Liver (tissue), 9 donors: ENCODE results near the gene FMR1. TPM values are rescaled to one million over a fixed set of nuclear protein-coding genes. Genes with fewer than 3 reads are reported as not detected.

ENCODE experiments used
- DNase-seq: peaks from one replicate; pipeline ENCODE4 v3.0.0-alpha.2; 2017; ENCODE audit warnings: low spot score
- H3K27ac ChIP-seq, 2 donors: one replicate each; pipeline ENCODE4 v1.7.0; 2013; ENCODE audit warnings: inconsistent platforms in 2 of 2, low read length in 2 of 2, control low read depth in 1 of 2, low read depth in 1 of 2, mild to moderate bottlenecking in 1 of 2
- H3K27me3 ChIP-seq, 4 donors: one replicate each; pipeline versions ENCODE4 v1.6.1 to v1.7.0; 2013; ENCODE audit warnings: low read length in 3 of 4, inconsistent platforms in 1 of 4, mild to moderate bottlenecking in 1 of 4, moderate library complexity in 1 of 4; ENCODE audit not compliant: control insufficient read depth in 4 of 4, insufficient read depth in 4 of 4
- H3K36me3 ChIP-seq, 4 donors: one replicate each; pipeline versions ENCODE4 v1.6.1 to v1.7.0; 2013; ENCODE audit warnings: low read length in 3 of 4, mild to moderate bottlenecking in 3 of 4, low read depth in 1 of 4, moderate library complexity in 1 of 4; ENCODE audit not compliant: control insufficient read depth in 4 of 4, insufficient read depth in 3 of 4
- H3K4me1 ChIP-seq, 4 donors: one replicate each; pipeline versions ENCODE4 v1.6.1 to v1.7.0; 2013; ENCODE audit warnings: low read length in 3 of 4, mild to moderate bottlenecking in 3 of 4, moderate library complexity in 1 of 4; ENCODE audit not compliant: control insufficient read depth in 4 of 4, insufficient read depth in 4 of 4
- H3K4me3 ChIP-seq, 3 donors: one replicate each; pipeline versions ENCODE4 v1.6.1 to v1.7.0; 2013; ENCODE audit warnings: low read length in 3 of 3, control low read depth in 1 of 3, low read depth in 1 of 3, mild to moderate bottlenecking in 1 of 3
- H3K9ac ChIP-seq, 2 donors: one replicate each; pipeline ENCODE4 v1.7.0; 2013; ENCODE audit warnings: low read length in 2 of 2, mild to moderate bottlenecking in 2 of 2, moderate library complexity in 2 of 2, control low read depth in 1 of 2, low read depth in 1 of 2
- H3K9me3 ChIP-seq, 4 donors: one replicate each; pipeline versions ENCODE4 v1.6.1 to v1.7.0; 2013; ENCODE audit warnings: low read length in 3 of 4; ENCODE audit not compliant: control insufficient read depth in 4 of 4
- ATF3 ChIP-seq: IDR thresholded peaks from 2 replicates; pipeline ENCODE4 v1.6.1; 2016; ENCODE audit warnings: antibody characterized with exemption
- CTCF ChIP-seq: fragments of 150-350 bp; IDR thresholded peaks from 2 replicates; pipeline ENCODE4 v1.5.1; 2017; ENCODE audit warnings: improper control_type of control experiment, low read depth, low read length; ENCODE audit not compliant: missing input control
- EGR1 ChIP-seq, 2 donors: IDR thresholded peaks; 2 replicates each; pipeline ENCODE4 v1.6.1; 2016 to 2018; ENCODE audit warnings: antibody characterized with exemption in 2 of 2, low read depth in 2 of 2
- FOXA1 ChIP-seq: IDR thresholded peaks from 2 replicates; pipeline ENCODE4 v1.6.1; 2016; ENCODE audit warnings: antibody characterized with exemption
- FOXA2 ChIP-seq: IDR thresholded peaks from 2 replicates; pipeline ENCODE4 v1.6.1; 2016; ENCODE audit warnings: antibody characterized with exemption
- GABPA ChIP-seq, 2 donors: IDR thresholded peaks in 1 of 2; conservative IDR thresholded peaks in 1 of 2; 2 replicates each; pipeline ENCODE4 v1.6.1; 2016; ENCODE audit warnings: antibody characterized with exemption in 2 of 2, mild to moderate bottlenecking in 1 of 2, moderate library complexity in 1 of 2
- HNF4A ChIP-seq, 2 donors: conservative IDR thresholded peaks; 2 replicates each; pipeline ENCODE4 v1.6.1; 2016; ENCODE audit warnings: antibody characterized with exemption in 2 of 2, mild to moderate bottlenecking in 2 of 2
- HNF4G ChIP-seq: IDR thresholded peaks from 2 replicates; pipeline ENCODE4 v1.6.1; 2016; ENCODE audit warnings: antibody characterized with exemption
- JUND ChIP-seq, 2 donors: IDR thresholded peaks; 2 replicates each; pipeline ENCODE4 v1.6.1; 2016; ENCODE audit warnings: antibody characterized with exemption in 2 of 2
- MAX ChIP-seq: IDR thresholded peaks from 2 replicates; pipeline ENCODE4 v1.6.1; 2016; ENCODE audit warnings: antibody characterized with exemption
- NR2F2 ChIP-seq: IDR thresholded peaks from 2 replicates; pipeline ENCODE4 v1.6.1; 2016; ENCODE audit warnings: antibody characterized with exemption
- RAD21 ChIP-seq, 2 donors: IDR thresholded peaks; 2 replicates each; pipeline ENCODE4 v1.6.1; 2016; ENCODE audit warnings: antibody characterized with exemption in 2 of 2, mild to moderate bottlenecking in 2 of 2
- REST ChIP-seq: IDR thresholded peaks from 2 replicates; pipeline ENCODE4 v1.6.1; 2016; ENCODE audit warnings: antibody characterized with exemption, mild to moderate bottlenecking
- RXRA ChIP-seq, 2 donors: IDR thresholded peaks; 2 replicates each; pipeline ENCODE4 v1.6.1; 2017 to 2018; ENCODE audit warnings: antibody characterized with exemption in 2 of 2, mild to moderate bottlenecking in 1 of 2
- SP1 ChIP-seq: IDR thresholded peaks from 2 replicates; pipeline ENCODE4 v1.6.1; 2018; ENCODE audit warnings: antibody characterized with exemption, mild to moderate bottlenecking
- TAF1 ChIP-seq: conservative IDR thresholded peaks from 2 replicates; pipeline ENCODE4 v1.6.1; 2016; ENCODE audit warnings: antibody characterized with exemption, mild to moderate bottlenecking
- YY1 ChIP-seq: IDR thresholded peaks from 2 replicates; pipeline ENCODE4 v1.6.1; 2016; ENCODE audit warnings: antibody characterized with exemption, mild to moderate bottlenecking
- ZBTB33 ChIP-seq: IDR thresholded peaks from 2 replicates; pipeline ENCODE4 v1.6.1; 2016; ENCODE audit warnings: antibody characterized with exemption
- WGBS: extraction: QIAGEN DNeasy Blood & Tissue Kit; methylation state at CpG from one replicate; pipeline ENCODE4 v1.1.7; 2013; 5-methylcytosine and 5-hydroxymethylcytosine counted together
- polyA plus RNA-seq, 2 donors: library from polyadenylated mRNA; stranded (reverse) in 1 of 2; unstranded in 1 of 2; fragments of 200-250 nt in 1 of 2; fragments of >200 nt in 1 of 2; fragmentation: Nextera tagmentation in 1 of 2; extraction: Ambion mirVana in 1 of 2; gene quantifications; one replicate each; pipeline versions ENCODE4 v1.2.1 to v1.2.3, GENCODE V29; 2013 to 2015
- total RNA-seq, 2 donors: library from RNA; depleted of rRNA; stranded (reverse); fragments of >200 nt; gene quantifications; one replicate each; pipeline ENCODE4 v1.2.3, GENCODE V29; 2014
- donor health status: healthy.
- donor health status: healthy.
- donor health status: healthy.
- donor health status: healthy.
- donor health status: healthy.

FMR1 gene
- total and polyA plus RNA-seq, 4 donors = 10.9 to 29.4 (median 16.8) TPM

- TF ChIP-seq ATF3 (no peak), EGR1 (IDR thresholded peaks at IDR 0.05; ENCODE audit: low read depth in 2 of 2) (no peak)
These were observed 49.0 kb downstream of the FMR1 start (continued) for GRCh38 chrX:147960722-147961121.

GRCh38 chrX:147962476-147962875, 50.8 kb downstream of the FMR1 start:
- H3K27me3 ChIP-seq = peaks cover 0 to 3% (median 0%) of the 10 kb centered on the region in 4 donors
- 45% methylated on average over 1 of the region's 1 CpG for WGBS
- no peak for DNase-seq
- no peak for TF ChIP-seq SP1
- TF ChIP-seq EGR1 (IDR thresholded peaks at IDR 0.05; ENCODE audit: low read depth in 2 of 2) = no peak
- TF ChIP-seq NR2F2 = no peak
- TF ChIP-seq MAX = no peak
- TF ChIP-seq JUND (IDR thresholded peaks at IDR 0.05) = no peak
- TF ChIP-seq TAF1 = no peak
- TF ChIP-seq REST = no peak
- no peak for TF ChIP-seq ZBTB33
- TF ChIP-seq CTCF = no peak
- no peak for TF ChIP-seq YY1
- TF ChIP-seq HNF4G = no peak
- TF ChIP-seq ATF3 = no peak
- no peak for TF ChIP-seq GABPA (IDR thresholded peaks at IDR 0.05 in 1 of 2, conservative IDR thresholded peaks at IDR 0.05 in 1 of 2)
- no peak for TF ChIP-seq FOXA1
- no peak for TF ChIP-seq RXRA (IDR thresholded peaks at IDR 0.05)
- TF ChIP-seq RAD21 (IDR thresholded peaks at IDR 0.05) = no peak
- TF ChIP-seq HNF4A (conservative IDR thresholded peaks at IDR 0.05) = no peak
- no peak for TF ChIP-seq FOXA2
- no peaks in the 10 kb centered on the region for H3K36me3 ChIP-seq
- H3K4me3 ChIP-seq = no peak overlapping the region
- no peak overlapping the region for H3K27ac ChIP-seq
- no peaks in the 10 kb centered on the region for H3K4me1 ChIP-seq
- H3K9me3 ChIP-seq = no peaks in the 10 kb centered on the region
- no peak overlapping the region for H3K9ac ChIP-seq
